Measurements from ENCODE around the gene INSR. TPM values are rescaled to one million over a fixed set of nuclear protein-coding genes. Genes with fewer than 3 reads are reported as not detected.
"Not testable (repeated sequence)": the region's sequence is repeated elsewhere in the genome, so short reads cannot be mapped to it uniquely, and the experiment has no call there.

Gene INSR
- total RNA-seq, 2 experiments from 2014 or later: 0.65 to 0.89 TPM

GRCh38 chr19:7238051-7238450 is 56.2 kb downstream of the INSR start:
- peaks cover 3% of the 10 kb centered on the region for H3K9me3 Mint-ChIP-seq
- no peak overlapping the region for H3K4me3 Mint-ChIP-seq
- POLR2A ChIA-PET: no interaction called here
- no peak for ATAC-seq (ENCODE audit: low read depth)
- no peaks in the 10 kb centered on the region for H3K4me1 Mint-ChIP-seq
- no peak for DNase-seq
- no peak overlapping the region for H3K27ac Mint-ChIP-seq
- no peaks in the 10 kb centered on the region for H3K27me3 Mint-ChIP-seq
- H3K36me3 Mint-ChIP-seq: no peaks in the 10 kb centered on the region

DNA sequence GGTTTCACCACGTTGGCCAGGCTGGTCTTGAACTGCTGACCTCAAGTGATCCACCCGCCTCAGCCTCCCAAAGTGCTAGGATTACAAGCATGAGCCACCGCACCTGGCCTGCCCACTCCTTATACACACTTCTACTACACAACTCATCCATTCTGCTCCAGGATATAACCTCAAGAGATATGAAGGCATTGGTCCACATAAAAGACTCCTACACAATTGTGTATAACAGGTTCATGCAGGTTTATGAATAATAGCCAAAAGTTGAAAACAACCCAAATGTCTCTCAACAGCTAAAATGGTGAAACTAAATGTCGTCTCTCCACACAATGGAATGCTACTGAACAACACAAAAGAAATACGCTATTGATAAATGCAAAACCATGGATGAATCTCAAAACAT is 58.1 kb downstream of the INSR start:
- no peaks in the 10 kb centered on the region for H3K4me1 Mint-ChIP-seq

GRCh38 chr19:7230826-7231225 is 63.4 kb downstream of the INSR start:
- DNase-seq: no peak
- no peak overlapping the region for H3K4me3 Mint-ChIP-seq
- peaks cover 1% of the 10 kb centered on the region for H3K4me1 Mint-ChIP-seq
- no peaks in the 10 kb centered on the region for H3K27me3 Mint-ChIP-seq
- H3K36me3 Mint-ChIP-seq: no peaks in the 10 kb centered on the region
- H3K27ac Mint-ChIP-seq: no peak overlapping the region
- POLR2A ChIA-PET: no interaction called here
- no peaks in the 10 kb centered on the region for H3K9me3 Mint-ChIP-seq
- no peak for ATAC-seq (ENCODE audit: low read depth)

More for the DNA sequence above, 58.1 kb downstream of the INSR start:
- Mint-ChIP-seq H3K4me3 (no peak overlapping the region), H3K27me3 (no peaks in the 10 kb centered on the region), H3K9me3 (peaks cover 3% of the 10 kb centered on the region), H3K36me3 (no peaks in the 10 kb centered on the region), H3K27ac (no peak overlapping the region)
- DNase-seq: no peak
- ATAC-seq (ENCODE audit: low read depth): no peak
- POLR2A ChIA-PET: interaction anchor here (0.6 kb wide), 1 partner anchor 85 kb away, joined by 4 read pairs; no protein-coding TSS in a partner anchor

DNA sequence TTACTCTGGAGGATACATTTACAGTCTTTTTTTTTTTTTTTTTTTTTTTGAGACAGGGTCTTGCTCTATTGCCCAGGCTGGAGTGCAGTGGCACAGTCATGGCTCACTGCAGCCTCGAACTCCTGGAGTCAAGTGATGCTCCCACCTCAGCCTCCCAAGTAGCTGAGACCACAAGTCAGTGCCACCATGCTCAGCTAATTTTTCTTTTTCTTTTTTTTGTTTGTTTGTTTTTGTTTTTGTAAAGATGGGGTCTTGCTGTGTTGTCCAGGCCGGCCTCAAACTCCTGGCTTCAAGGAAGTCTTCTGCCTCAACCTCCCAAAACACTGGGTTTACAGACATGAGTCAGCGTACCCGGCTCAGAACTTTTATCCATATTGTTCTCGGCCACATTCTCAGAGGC is 64.5 kb downstream of the INSR start:
- POLR2A ChIA-PET: no interaction called here
- peaks cover 6% of the 10 kb centered on the region for H3K27me3 Mint-ChIP-seq
- no peaks in the 10 kb centered on the region for H3K36me3 Mint-ChIP-seq
- no peak overlapping the region for H3K27ac Mint-ChIP-seq
- no peak overlapping the region for H3K4me3 Mint-ChIP-seq
- peaks cover 7% of the 10 kb centered on the region for H3K4me1 Mint-ChIP-seq
- no peaks in the 10 kb centered on the region for H3K9me3 Mint-ChIP-seq
- ATAC-seq (ENCODE audit: low read depth): no peak
- no peak for DNase-seq

DNA sequence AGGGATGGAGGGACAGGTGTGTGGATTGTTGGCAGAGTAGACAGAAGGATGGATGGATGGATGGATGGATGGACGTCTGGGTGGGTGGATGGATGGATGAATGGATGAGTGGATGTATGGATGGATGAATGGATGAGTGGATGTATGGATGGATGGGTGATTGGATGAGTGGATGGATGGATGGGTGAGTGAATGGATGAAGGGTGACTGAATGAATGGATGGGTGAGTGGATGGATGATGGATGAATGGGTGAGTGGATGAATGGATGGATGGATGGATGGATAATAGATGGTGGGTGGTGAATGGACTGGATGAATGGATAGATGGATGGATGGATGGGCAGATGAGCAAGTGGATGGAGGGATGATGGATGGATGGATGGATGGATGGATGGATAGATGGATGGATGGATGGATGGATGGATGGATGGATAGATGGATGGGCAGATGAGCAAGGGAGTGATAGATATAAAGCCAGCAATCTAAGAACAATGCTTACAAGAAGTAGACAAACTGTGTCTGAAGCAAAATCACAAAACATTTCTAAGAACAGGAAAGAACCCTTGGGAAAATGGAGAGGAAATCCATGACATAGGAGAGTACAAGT is 65.2 kb downstream of the INSR start:
- H3K9me3 Mint-ChIP-seq: no peaks in the 10 kb centered on the region
- peaks cover 7% of the 10 kb centered on the region for H3K4me1 Mint-ChIP-seq
- no peak overlapping the region for H3K27ac Mint-ChIP-seq
- DNase-seq (no peak), ATAC-seq (ENCODE audit: low read depth) (no peak)
- H3K27me3 Mint-ChIP-seq: peaks cover 7% of the 10 kb centered on the region
- no peaks in the 10 kb centered on the region for H3K36me3 Mint-ChIP-seq
- no peak overlapping the region for H3K4me3 Mint-ChIP-seq
- POLR2A ChIA-PET: no interaction called here

- POLR2A ChIA-PET: no interaction called here
- DNase-seq (no peak), ATAC-seq (ENCODE audit: low read depth) (no peak)
- Mint-ChIP-seq H3K9me3 (no peaks in the 10 kb centered on the region), H3K4me3 (no peak overlapping the region), H3K27me3 (peaks cover 8% of the 10 kb centered on the region), H3K36me3 (no peaks in the 10 kb centered on the region), H3K4me1 (peaks cover 7% of the 10 kb centered on the region), H3K27ac (no peak overlapping the region)
Observed at GRCh38 chr19:7227735-7228134, 66.5 kb downstream of the INSR start.

DNA sequence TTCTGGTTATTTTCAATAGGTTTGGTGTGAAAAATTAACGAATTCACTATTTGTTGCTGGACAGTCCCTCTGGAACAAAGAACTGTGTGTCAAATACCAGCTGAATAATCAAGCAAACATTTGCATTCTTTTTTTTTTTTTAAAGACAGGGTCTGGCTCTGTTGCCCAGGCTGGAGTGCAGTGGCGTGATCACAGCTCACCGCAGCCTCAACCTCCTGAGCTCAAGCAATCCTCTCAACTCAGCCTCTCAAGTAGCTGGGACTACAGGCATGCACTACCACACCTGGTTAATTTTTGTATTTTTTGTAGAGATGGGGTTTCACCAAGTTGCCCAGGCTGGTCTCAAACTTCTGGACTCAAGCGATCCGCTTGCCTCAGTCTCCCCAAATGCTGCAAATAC is 67.1 kb downstream of the INSR start:
- H3K27ac Mint-ChIP-seq; H3K27me3 Mint-ChIP-seq; H3K36me3 Mint-ChIP-seq; ATAC-seq (ENCODE audit: low read depth); POLR2A ChIA-PET; H3K4me1 Mint-ChIP-seq; H3K4me3 Mint-ChIP-seq; H3K9me3 Mint-ChIP-seq; DNase-seq: not testable (repeated sequence)

DNA sequence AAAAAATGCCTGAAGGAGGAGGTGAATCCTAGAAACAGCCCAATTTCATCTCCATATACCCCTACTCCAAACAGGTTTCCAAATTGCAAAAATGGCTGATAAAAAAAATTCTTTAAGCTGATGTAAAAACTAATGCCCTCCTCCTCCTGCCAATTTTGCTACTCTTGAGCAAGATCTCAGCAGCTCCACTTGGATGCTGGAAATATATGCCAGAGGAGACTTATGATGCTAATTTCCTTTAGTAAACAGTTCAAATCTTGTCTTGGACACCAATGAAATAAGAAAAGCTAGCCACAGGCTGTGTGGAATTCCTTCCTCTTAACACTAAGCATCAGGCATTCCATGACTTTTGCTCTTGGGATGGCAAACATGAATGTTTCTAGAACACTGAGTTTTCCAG is 67.5 kb downstream of the INSR start:
- Mint-ChIP-seq H3K27me3 (peaks cover 9% of the 10 kb centered on the region), H3K4me3 (no peak overlapping the region), H3K4me1 (peaks cover 7% of the 10 kb centered on the region), H3K36me3 (no peaks in the 10 kb centered on the region), H3K27ac (no peak overlapping the region), H3K9me3 (no peaks in the 10 kb centered on the region)
- ATAC-seq (ENCODE audit: low read depth) (no peak), DNase-seq (no peak)
- POLR2A ChIA-PET: no interaction called here

DNA sequence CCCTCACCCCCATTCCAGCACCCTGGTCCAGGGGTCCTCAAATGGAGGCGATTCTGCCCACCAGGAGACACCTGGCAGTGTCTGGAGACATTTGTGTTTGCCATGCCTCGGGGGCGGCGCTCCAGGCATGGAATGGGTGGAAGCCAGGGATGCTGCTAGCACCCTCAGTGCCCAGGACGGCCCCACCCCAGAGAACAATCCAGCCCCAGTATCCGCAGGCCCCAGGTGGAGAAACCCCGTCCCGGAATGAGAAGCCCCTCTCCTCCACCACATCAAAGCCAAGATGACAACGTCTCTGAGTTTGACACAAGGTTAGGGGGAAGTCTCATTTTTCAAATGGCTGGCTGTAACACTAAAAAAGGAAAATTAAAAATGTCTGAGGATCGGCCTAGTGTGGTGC is 68.5 kb downstream of the INSR start:
- ATAC-seq (ENCODE audit: low read depth) (no peak), DNase-seq (no peak)
- peaks cover 7% of the 10 kb centered on the region for H3K4me1 Mint-ChIP-seq
- POLR2A ChIA-PET: no interaction called here
- H3K4me3 Mint-ChIP-seq: no peak overlapping the region
- no peak overlapping the region for H3K27ac Mint-ChIP-seq
- no peaks in the 10 kb centered on the region for H3K9me3 Mint-ChIP-seq
- peaks cover 9% of the 10 kb centered on the region for H3K27me3 Mint-ChIP-seq
- H3K36me3 Mint-ChIP-seq: no peaks in the 10 kb centered on the region

DNA sequence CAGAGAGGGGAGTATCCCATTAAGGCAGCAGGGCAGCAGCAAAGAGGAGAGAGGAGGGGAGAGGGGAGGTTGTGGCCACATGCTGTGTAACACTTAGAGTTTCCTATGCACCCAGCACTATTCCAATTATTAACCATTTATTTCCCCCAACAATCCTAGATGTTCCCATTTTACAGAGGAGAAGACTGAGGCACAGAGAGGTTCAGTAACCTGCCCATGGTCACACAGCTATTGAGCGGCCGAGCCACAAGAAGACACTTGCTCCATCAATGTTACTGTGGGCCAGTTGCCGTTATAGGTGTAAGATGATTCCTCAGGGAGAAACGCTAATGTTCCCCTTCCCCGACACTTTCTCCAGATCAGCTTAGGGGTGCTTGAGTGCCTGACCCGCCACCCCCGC is 69.2 kb downstream of the INSR start:
- Mint-ChIP-seq H3K27ac (no peak overlapping the region), H3K27me3 (peaks cover 9% of the 10 kb centered on the region), H3K4me1 (peaks cover 7% of the 10 kb centered on the region), H3K36me3 (no peaks in the 10 kb centered on the region), H3K4me3 (no peak overlapping the region), H3K9me3 (no peaks in the 10 kb centered on the region)
- POLR2A ChIA-PET: no interaction called here
- no peak for DNase-seq
- ATAC-seq (ENCODE audit: low read depth): no peak

GRCh38 chr19:7224209-7224686 is 70.0 kb downstream of the INSR start:
- Mint-ChIP-seq H3K4me1 (peaks cover 7% of the 10 kb centered on the region), H3K9me3 (no peaks in the 10 kb centered on the region), H3K27ac (no peak overlapping the region), H3K27me3 (peaks cover 9% of the 10 kb centered on the region), H3K4me3 (no peak overlapping the region), H3K36me3 (no peaks in the 10 kb centered on the region)
- DNase-seq: no peak
- ATAC-seq (ENCODE audit: low read depth): no peak
- POLR2A ChIA-PET: interaction anchor here (0.7 kb wide), 1 partner anchor 22 kb away, joined by 3 read pairs; no protein-coding TSS in a partner anchor

DNA sequence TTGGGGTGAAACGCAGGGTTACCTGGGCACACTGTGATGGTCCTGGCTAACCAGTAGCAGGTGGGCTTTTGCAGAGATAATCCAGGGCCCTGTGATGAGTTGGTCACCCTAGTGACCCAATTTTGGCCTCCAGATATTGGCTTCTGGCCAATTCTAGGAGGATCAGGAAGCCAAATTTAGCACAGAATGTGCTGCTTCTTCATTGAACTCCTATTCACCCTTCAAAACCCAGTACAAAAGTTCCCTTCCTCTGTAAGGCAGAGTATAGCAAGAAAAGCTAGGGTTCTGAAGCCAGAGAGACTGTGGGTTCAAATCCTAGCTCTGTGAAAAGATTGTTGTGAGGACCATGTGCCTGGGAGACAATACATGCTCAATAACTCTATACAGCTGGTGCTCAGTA is 70.8 kb downstream of the INSR start:
- Mint-ChIP-seq H3K27ac (no peak overlapping the region), H3K9me3 (no peaks in the 10 kb centered on the region), H3K4me3 (no peak overlapping the region), H3K27me3 (peaks cover 9% of the 10 kb centered on the region), H3K4me1 (peaks cover 7% of the 10 kb centered on the region), H3K36me3 (no peaks in the 10 kb centered on the region)
- DNase-seq: no peak
- no peak for ATAC-seq (ENCODE audit: low read depth)
- POLR2A ChIA-PET: no interaction called here

DNA sequence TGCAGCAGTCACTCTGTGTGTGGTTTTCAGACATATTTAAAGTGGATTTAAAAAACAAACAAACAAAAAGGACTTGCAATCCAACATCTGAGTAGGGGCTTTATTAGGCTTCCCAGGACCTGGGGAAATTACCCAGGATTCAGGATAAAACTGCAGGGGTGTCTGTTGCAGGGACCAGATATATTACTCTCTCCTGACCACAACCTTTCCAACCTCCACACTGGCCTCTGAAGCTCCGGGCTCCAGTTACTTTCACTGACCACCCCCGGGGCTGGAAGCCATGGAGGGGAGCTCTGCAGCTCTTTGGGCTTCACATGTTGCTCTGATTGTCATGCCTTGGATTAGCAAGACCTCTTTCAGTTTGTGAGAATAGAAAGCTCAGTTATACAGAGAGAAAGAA is 75.2 kb downstream of the INSR start:
- DNase-seq (no peak), ATAC-seq (ENCODE audit: low read depth) (no peak)
- no peak overlapping the region for H3K27ac Mint-ChIP-seq
- no peaks in the 10 kb centered on the region for H3K9me3 Mint-ChIP-seq
- no peaks in the 10 kb centered on the region for H3K36me3 Mint-ChIP-seq
- peaks cover 8% of the 10 kb centered on the region for H3K27me3 Mint-ChIP-seq
- POLR2A ChIA-PET: no interaction called here
- H3K4me1 Mint-ChIP-seq: no peaks in the 10 kb centered on the region
- H3K4me3 Mint-ChIP-seq: no peak overlapping the region

- H3K36me3 Mint-ChIP-seq: no peaks in the 10 kb centered on the region
- POLR2A ChIA-PET: no interaction called here
- DNase-seq (no peak), ATAC-seq (ENCODE audit: low read depth) (no peak)
- no peak overlapping the region for H3K4me3 Mint-ChIP-seq
- H3K27ac Mint-ChIP-seq: no peak overlapping the region
- no peaks in the 10 kb centered on the region for H3K4me1 Mint-ChIP-seq
- H3K27me3 Mint-ChIP-seq: peaks cover 8% of the 10 kb centered on the region
- no peaks in the 10 kb centered on the region for H3K9me3 Mint-ChIP-seq
Observed at GRCh38 chr19:7217861-7218260, 76.4 kb downstream of the INSR start.
